CD4-positive, alpha-beta T cell treated with Interleukin-17A for 4 hours (primary cell): Measurements from ENCODE around the gene MRPL23.

Experiments
- DNase-seq: peaks from one replicate; pipeline ENCODE4 v3.0.0-alpha.2; 2020; ENCODE audit warnings: mixed read lengths

MRPL23 gene

DNA sequence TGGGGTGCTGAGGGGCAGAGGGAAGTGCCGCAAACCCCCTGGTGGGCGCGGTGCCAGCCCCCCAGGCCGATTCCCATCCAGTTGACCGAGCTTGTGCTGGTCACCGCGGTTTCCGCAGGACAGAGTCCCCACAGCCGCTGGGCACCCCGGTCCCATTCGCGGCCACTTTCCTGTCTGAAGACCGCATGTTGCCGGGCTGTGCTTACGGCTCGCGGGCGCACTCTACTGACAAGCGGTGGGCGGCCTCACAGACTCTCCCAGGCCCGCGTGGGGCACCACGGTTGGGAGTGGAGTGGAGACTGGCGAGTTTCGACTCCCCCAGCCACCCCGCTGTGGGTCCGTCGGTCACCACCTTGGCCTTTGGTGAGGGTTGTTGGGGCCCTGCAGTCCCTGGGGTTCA, 51.2 kb downstream of the MRPL23 start:
- DNase-seq: no peak

DNA sequence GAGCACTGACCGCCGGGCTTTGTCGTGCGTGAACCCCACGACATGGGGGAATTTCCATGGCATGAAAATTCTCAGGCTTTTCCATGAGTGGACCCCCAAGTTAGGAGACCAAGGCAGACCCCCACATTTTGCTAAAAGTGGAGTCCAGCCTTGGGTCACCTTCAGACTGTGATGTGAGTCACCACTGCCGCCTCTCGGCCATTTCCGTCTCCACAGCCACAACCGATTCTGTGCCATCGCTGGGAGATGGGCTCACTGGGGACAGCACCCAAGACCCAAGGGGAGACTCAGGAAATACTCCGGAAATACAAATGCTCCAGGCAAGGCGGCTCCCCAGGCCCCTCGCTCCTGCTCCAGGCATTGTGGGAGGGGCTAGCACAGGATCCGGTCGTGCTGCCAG, 51.7 kb downstream of the MRPL23 start:
- no peak for DNase-seq

DNA sequence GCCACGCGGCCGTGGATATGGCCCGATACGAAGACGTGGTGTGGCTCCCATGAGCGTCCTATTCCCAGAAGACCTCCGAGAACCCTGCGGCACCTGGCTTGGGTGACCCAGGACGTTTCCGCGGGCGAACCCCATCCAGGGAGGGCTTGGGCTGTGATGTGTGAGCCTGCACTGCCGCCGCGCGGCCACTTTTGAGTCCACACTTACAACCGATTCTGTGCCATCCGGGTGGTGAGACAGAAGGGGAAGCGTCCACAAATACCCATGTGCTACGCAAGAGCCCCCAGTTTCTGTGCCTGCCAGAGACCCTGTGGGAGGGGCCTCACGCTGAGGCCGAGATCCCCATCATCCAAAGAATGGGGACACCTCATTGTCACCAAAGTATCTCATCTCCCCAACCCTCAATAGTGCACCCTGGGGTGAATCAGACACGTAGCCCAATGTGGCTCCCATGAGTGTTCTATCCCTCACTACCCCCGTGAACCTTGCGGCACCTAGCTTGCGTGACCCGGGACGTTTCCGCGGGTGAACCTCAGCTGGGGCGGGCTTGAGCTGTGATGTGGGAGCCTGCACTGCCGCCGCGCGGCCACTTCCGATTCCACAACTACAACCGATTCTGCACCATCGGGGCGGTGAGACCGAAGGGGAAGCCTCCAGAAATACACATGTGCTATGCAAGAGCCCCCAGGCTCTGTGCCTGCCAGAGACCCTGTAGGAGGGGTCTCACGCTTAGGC, 55.1 kb downstream of the MRPL23 start:
- DNase-seq: no peak

- DNase-seq: no peak
Observed at GRCh38 chr11:2002807-2003206, 55.7 kb downstream of the MRPL23 start.

DNA sequence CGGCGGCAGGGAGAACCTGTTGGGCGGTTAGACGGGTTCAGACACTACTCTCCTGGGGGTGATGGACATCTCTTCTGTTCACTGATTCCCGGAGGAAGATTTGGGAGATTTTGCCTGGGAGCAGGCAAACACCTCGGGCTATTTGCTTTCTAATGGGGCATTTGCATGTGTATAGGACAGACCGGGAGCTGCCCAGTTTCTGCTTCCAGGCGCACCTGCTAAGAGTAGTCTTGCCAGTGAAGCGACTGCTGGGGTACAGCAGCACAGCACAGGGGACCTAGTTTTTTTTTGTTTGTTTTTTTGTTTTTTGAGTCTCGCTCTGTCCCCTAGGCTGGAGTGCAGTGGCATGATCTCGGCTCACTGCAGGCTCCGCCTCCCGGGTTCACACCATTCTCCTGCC, 57.3 kb downstream of the MRPL23 start:
- DNase-seq: no peak
